GM04504 (cell line): Measurements from ENCODE around the gene RABEP2.
"Not testable (repeated sequence)": the region's sequence is repeated elsewhere in the genome, so short reads cannot be mapped to it uniquely, and the experiment has no call there.

Experiments
- DNase-seq: peaks from one replicate; pipeline ENCODE4 v3.0.0-alpha.2; 2012; ENCODE audit warnings: low read depth

RABEP2 gene

GRCh38 chr16:28878083-28878926 is 46.7 kb downstream of the RABEP2 start, which contains the start of gene ATP2A1:
Gene ATP2A1 (plus strand): TSS chr16:28878488. CDS start chr16:28878672, 184 bp downstream.
- DNase-seq: no peak

GRCh38 chr16:28877655-28878000 is 47.4 kb downstream of the RABEP2 start:
- no peak for DNase-seq

- DNase-seq: no peak
Measured at GRCh38 chr16:28876973-28877654, 47.9 kb downstream of the RABEP2 start.

- DNase-seq: no peak
Measured at GRCh38 chr16:28876019-28876659, 48.9 kb downstream of the RABEP2 start.

GRCh38 chr16:28875134-28876018 is 49.7 kb downstream of the RABEP2 start:
- DNase-seq: no peak

- no peak for DNase-seq
Measured at GRCh38 chr16:28874406-28874805, 50.6 kb downstream of the RABEP2 start.

- DNase-seq: no peak
Measured at GRCh38 chr16:28873543-28874201, 51.4 kb downstream of the RABEP2 start.

GRCh38 chr16:28872952-28873351 is 52.1 kb downstream of the RABEP2 start:
- DNase-seq: no peak

- no peak for DNase-seq
Measured at GRCh38 chr16:28869201-28869600, 55.8 kb downstream of the RABEP2 start.

- not testable (repeated sequence) for DNase-seq
Measured at GRCh38 chr16:28867646-28868045, 57.4 kb downstream of the RABEP2 start.

GRCh38 chr16:28867241-28867640 is 57.8 kb downstream of the RABEP2 start:
- DNase-seq: no peak

- no peak for DNase-seq
Measured at GRCh38 chr16:28866454-28866804, 58.6 kb downstream of the RABEP2 start.

GRCh38 chr16:28865722-28866453 is 59.1 kb downstream of the RABEP2 start:
- no peak for DNase-seq

- no peak for DNase-seq
Measured at GRCh38 chr16:28865001-28865688, 59.9 kb downstream of the RABEP2 start.

- DNase-seq: no peak
Measured at GRCh38 chr16:28863929-28864793, 60.9 kb downstream of the RABEP2 start.

GRCh38 chr16:28859326-28859725 is 65.7 kb downstream of the RABEP2 start:
- no peak for DNase-seq

- DNase-seq: no peak
Measured at GRCh38 chr16:28858421-28858820, 66.6 kb downstream of the RABEP2 start.
